HG03045 (cell line): Measurements from ENCODE around the gene CLCN1.
A peak's percentile ranks its signal among the peaks of the same experiment; 100 is the strongest.
"Not testable (repeated sequence)": the region's sequence is repeated elsewhere in the genome, so short reads cannot be mapped to it uniquely, and the experiment has no call there.

Experiments
- ATAC-seq: cut with Tn5 transposase; IDR thresholded peaks from one replicate; pipeline ENCODE4 v1.9.1; 2021; ENCODE audit warnings: mild to moderate bottlenecking, moderate library complexity; ENCODE audit not compliant: unreplicated experiment

The CLCN1 gene

DNA sequence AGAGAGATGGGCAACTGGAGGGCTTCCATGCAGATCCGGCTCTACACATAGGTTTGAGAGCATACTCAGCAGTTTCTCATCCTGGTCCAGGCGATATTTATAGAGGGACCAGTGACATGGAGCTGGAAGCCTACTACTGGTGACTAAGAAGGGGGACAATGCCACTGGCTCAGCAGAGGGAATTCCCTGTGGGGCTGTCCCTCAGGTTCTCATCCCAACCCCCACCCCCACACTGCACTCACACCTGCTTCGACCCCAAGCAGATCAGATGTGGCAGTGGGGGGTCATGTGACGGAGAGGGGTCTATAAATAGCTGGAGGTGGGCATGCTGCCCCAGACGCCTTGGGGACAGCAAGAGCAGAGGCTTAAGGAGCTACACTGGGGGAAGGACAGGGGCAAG lies at the start of gene CLCN1:
Gene CLCN1 (plus strand): TSS at position 336 of the 400 bp plus-strand sequence. CDS start 102 bp downstream, outside the sequence.
- no peak for ATAC-seq

GRCh38 chr7:143269251-143269650 lies 46.7 kb upstream of the CLCN1 start:
- ATAC-seq: no peak

GRCh38 chr7:143271240-143271639 lies 44.7 kb upstream of the CLCN1 start:
- no peak for ATAC-seq

GRCh38 chr7:143272871-143273270 lies 43.0 kb upstream of the CLCN1 start:
- no peak for ATAC-seq

- no peak for ATAC-seq
Observed at GRCh38 chr7:143279186-143280098, 36.5 kb upstream of the CLCN1 start.

GRCh38 chr7:143280160-143280559 lies 35.8 kb upstream of the CLCN1 start:
- no peak for ATAC-seq

GRCh38 chr7:143280566-143280965 lies 35.3 kb upstream of the CLCN1 start:
- ATAC-seq: no peak

GRCh38 chr7:143281529-143281928 lies 34.4 kb upstream of the CLCN1 start:
- ATAC-seq: no peak

GRCh38 chr7:143282124-143282523 lies 33.8 kb upstream of the CLCN1 start:
- ATAC-seq: no peak

- ATAC-seq: no peak
Observed at GRCh38 chr7:143283381-143283780, 32.5 kb upstream of the CLCN1 start.

GRCh38 chr7:143284591-143285469 lies 31.1 kb upstream of the CLCN1 start, which contains the start of gene TMEM139:
Gene TMEM139 (plus strand): TSS chr7:143284958. CDS start chr7:143285958, 1,000 bp downstream.
- no peak for ATAC-seq

GRCh38 chr7:143285470-143285778 lies 30.5 kb upstream of the CLCN1 start:
- no peak for ATAC-seq

DNA sequence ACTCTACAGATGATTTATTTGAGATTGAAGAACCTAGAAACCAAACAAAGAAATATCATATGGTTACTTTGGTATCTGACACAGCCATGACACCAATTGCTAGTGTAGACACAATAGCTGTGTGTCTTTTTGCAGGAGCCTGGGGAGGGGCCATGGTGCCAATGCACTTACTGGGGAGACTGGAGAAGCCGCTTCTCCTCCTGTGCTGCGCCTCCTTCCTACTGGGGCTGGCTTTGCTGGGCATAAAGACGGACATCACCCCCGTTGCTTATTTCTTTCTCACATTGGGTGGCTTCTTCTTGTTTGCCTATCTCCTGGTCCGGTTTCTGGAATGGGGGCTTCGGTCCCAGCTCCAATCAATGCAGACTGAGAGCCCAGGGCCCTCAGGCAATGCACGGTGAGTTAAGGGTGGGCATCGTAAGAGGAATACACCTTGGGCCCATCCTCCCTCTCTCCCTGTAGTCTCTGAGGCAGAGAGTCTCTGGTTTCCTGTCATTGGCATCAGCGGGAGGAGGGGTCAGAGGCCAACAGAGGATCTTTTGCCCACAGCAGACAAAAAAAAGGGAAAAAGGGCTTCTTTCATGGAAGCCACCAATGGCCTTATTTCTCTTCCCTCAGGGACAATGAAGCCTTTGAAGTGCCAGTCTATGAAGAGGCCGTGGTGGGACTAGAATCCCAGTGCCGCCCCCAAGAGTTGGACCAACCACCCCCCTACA lies 29.9 kb upstream of the CLCN1 start:
- no peak for ATAC-seq

GRCh38 chr7:143286522-143286890 lies 29.4 kb upstream of the CLCN1 start:
- no peak for ATAC-seq

- ATAC-seq: no peak
Observed at GRCh38 chr7:143287339-143287934, 28.5 kb upstream of the CLCN1 start.

GRCh38 chr7:143287935-143288826 lies 27.7 kb upstream of the CLCN1 start, which contains the start of gene CASP2:
Gene CASP2 (plus strand): TSS chr7:143288351. CDS start chr7:143288456, 105 bp downstream.
- ATAC-seq: peak; percentile 92

DNA sequence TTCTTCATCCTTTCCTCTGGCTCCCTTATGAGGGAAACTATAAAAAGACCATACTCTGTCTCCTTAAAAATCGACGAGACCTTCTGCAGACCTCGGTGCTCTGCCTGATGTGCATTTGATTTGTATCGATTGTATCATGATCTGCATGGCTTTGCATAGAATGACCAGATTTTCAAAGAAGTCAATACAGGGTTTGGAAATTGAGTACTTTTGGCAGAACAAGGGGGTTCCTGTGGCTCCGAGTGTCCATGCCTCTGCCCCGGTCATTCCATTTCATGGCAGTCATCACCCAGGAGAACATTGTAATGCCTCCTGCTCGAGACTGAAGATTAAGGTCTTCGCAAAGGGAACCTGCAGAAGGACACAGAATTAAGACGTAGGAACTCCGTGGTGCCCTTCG lies 27.1 kb upstream of the CLCN1 start:
- ATAC-seq: no peak

GRCh38 chr7:143289421-143289820 lies 26.5 kb upstream of the CLCN1 start:
- no peak for ATAC-seq

DNA sequence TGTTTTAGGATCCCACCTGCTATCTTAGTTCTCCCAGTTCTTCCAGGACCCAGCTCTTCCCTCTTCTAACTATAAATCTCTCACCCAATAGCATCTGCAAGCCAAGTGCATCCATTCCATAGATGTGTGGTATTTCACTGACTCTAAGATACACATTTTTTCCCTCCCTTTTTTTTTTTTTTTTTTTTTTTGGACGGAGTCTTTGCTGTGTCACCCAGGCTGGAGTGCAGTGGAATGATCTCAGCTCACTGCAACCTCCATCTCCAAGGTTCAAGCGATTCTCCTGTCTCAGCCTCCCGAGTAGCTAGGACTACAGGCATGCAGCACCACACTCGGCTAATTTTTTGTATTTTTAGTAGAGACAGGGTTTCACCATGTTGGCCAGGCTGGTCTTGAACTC lies 26.0 kb upstream of the CLCN1 start:
- not testable (repeated sequence) for ATAC-seq

GRCh38 chr7:143290293-143290692 lies 25.6 kb upstream of the CLCN1 start:
- no peak for ATAC-seq
